AG04449 (cell line): ENCODE measurements around the gene ACP2.
A peak's percentile ranks its signal among the peaks of the same experiment; 100 is the strongest.

Experiments
- CTCF ChIA-PET: fragments of 350-600 bp; formaldehyde crosslinking; extraction: SDS; loops from one replicate; lab custom pipeline; 2021; ENCODE audit warnings: antibody characterized with exemption; lab: Yijun Ruan, JAX
- POLR2A ChIA-PET: fragments of 400-600, 350-600 bp; formaldehyde crosslinking; extraction: SDS; loops from one replicate; lab custom pipeline; 2020; ENCODE audit warnings: antibody characterized with exemption, inconsistent platforms; lab: Yijun Ruan, JAX
- DNase-seq: peaks from one replicate; pipeline ENCODE4 v3.0.0-alpha.2; 2010; ENCODE audit warnings: low read depth, low spot score
- H3K4me3 ChIP-seq: 2 replicates; pipeline ENCODE4 v1.5.1; 2011; ENCODE audit warnings: low read depth, mild to moderate bottlenecking, control low read depth, low read length
- TF ChIP-seq, protein P1 (sequence below): IDR thresholded peaks from one replicate; pipeline ENCODE4 v1.5.1; 2011; ENCODE audit warnings: mild to moderate bottlenecking, moderate library complexity, low read length, control low read depth, inconsistent platforms; ENCODE audit not compliant: insufficient read depth; ENCODE audit errors: missing control alignments

Gene ACP2

GRCh38 chr11:47264521-47264920 is 15.9 kb upstream of the ACP2 start:
- CTCF ChIA-PET: interaction anchor here (0.8 to 3.5 kb wide), 8 partner anchors 8 to 376 kb away, joined by 3 to 31 read pairs (median 9); partner anchors contain the start of genes ACP2, ARFGAP2 and PACSIN3
- TF ChIP-seq, protein P1, sequence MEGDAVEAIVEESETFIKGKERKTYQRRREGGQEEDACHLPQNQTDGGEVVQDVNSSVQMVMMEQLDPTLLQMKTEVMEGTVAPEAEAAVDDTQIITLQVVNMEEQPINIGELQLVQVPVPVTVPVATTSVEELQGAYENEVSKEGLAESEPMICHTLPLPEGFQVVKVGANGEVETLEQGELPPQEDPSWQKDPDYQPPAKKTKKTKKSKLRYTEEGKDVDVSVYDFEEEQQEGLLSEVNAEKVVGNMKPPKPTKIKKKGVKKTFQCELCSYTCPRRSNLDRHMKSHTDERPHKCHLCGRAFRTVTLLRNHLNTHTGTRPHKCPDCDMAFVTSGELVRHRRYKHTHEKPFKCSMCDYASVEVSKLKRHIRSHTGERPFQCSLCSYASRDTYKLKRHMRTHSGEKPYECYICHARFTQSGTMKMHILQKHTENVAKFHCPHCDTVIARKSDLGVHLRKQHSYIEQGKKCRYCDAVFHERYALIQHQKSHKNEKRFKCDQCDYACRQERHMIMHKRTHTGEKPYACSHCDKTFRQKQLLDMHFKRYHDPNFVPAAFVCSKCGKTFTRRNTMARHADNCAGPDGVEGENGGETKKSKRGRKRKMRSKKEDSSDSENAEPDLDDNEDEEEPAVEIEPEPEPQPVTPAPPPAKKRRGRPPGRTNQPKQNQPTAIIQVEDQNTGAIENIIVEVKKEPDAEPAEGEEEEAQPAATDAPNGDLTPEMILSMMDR: no peak
- no peak for DNase-seq
- no peak overlapping the region for H3K4me3 ChIP-seq
- POLR2A ChIA-PET: interaction anchor here (1.1 kb wide), 1 partner anchor 16 kb away, joined by 3 read pairs; the partner anchor contains the start of gene ACP2

GRCh38 chr11:47264119-47264518 is 15.5 kb upstream of the ACP2 start:
- TF ChIP-seq, protein P1: no peak
- no peak overlapping the region for H3K4me3 ChIP-seq
- CTCF ChIA-PET: interaction anchor here (0.8 to 3.5 kb wide), 8 partner anchors 9 to 376 kb away, joined by 3 to 31 read pairs (median 9); partner anchors contain the start of genes ACP2, ARFGAP2 and PACSIN3
- POLR2A ChIA-PET: interaction anchor here (1.1 kb wide), 1 partner anchor 16 kb away, joined by 3 read pairs; the partner anchor contains the start of gene ACP2
- DNase-seq: no peak

GRCh38 chr11:47261291-47261800 is 12.7 kb upstream of the ACP2 start:
- ChIA-PET POLR2A (interaction anchor here (1.0 kb wide), 1 partner anchor 19 kb away, joined by 4 read pairs; no protein-coding TSS in a partner anchor), CTCF (interaction anchor here (0.9 to 5.6 kb wide), 8 partner anchors 11 to 108 kb away, joined by 3 to 108 read pairs (median 8); partner anchors contain the start of genes ACP2, ARFGAP2 and MADD)
- TF ChIP-seq, protein P1: no peak
- no peak for DNase-seq
- H3K4me3 ChIP-seq: no peak overlapping the region

- H3K4me3 ChIP-seq: no peak overlapping the region
- ChIA-PET POLR2A (interaction anchor here (1.0 to 1.8 kb wide), 2 partner anchors 12 to 18 kb away, joined by 4 to 6 read pairs; partner anchors contain the start of gene ACP2), CTCF (interaction anchor here (1.0 to 5.6 kb wide), 20 partner anchors 7 to 427 kb away, joined by 3 to 108 read pairs (median 12); partner anchors contain the start of genes ACP2, ARFGAP2, MADD and PACSIN3)
- DNase-seq: no peak
- TF ChIP-seq, protein P1: no peak
Observed at GRCh38 chr11:47260366-47260765, 11.8 kb upstream of the ACP2 start.

- TF ChIP-seq, protein P1: peak; percentile 65
- H3K4me3 ChIP-seq: no peak overlapping the region
- ChIA-PET POLR2A (interaction anchor here (1.5 to 1.8 kb wide), 2 partner anchors 11 to 17 kb away, joined by 4 to 6 read pairs; partner anchors contain the start of gene ACP2), CTCF (interaction anchor here (0.8 to 5.6 kb wide), 27 partner anchors 8 to 426 kb away, joined by 3 to 108 read pairs (median 9); partner anchors contain the start of genes ACP2, ARFGAP2, MADD and PACSIN3)
- no peak for DNase-seq
Observed at GRCh38 chr11:47259232-47259977, 10.8 kb upstream of the ACP2 start.
